Neural cell (in vitro differentiated cells): ENCODE results near the gene PDPN. TPM values are rescaled to one million over a fixed set of nuclear protein-coding genes. Genes with fewer than 3 reads are reported as not detected.

ENCODE experiments used
- H2AFZ ChIP-seq: fragments of 200-600, 300-800 bp; sonication (generic), shearing (Covaris generic); 2 replicates; pipeline ENCODE4 v1.6.0; 2014; ENCODE audit warnings: low read depth, mild to moderate bottlenecking, antibody characterized with exemption, low read length, moderate library complexity
- H3F3A ChIP-seq: fragments of 200-600 bp; shearing (Covaris generic); 2 replicates; pipeline ENCODE4 v1.6.1; 2016; ENCODE audit warnings: mild to moderate bottlenecking, moderate library complexity, mixed read lengths, antibody characterized with exemption, low read length; ENCODE audit not compliant: insufficient read depth, poor library complexity, severe bottlenecking
- H3K27ac ChIP-seq: fragments of 200-600, 300-800 bp; sonication (generic), shearing (Covaris generic); 2 replicates; pipeline ENCODE4 v1.5.1; 2014; ENCODE audit warnings: mild to moderate bottlenecking, low read length, moderate library complexity
- H3K27me3 ChIP-seq: fragments of 300-800, 200-600 bp; sonication (generic), shearing (Covaris generic); 2 replicates; pipeline ENCODE4 v1.6.0; 2014; ENCODE audit warnings: mild to moderate bottlenecking, low read depth, low read length, moderate library complexity; ENCODE audit not compliant: insufficient read depth
- H3K36me3 ChIP-seq: fragments of 300-800, 200-600 bp; sonication (generic), shearing (Covaris generic); 2 replicates; pipeline ENCODE4 v1.5.1; 2014; ENCODE audit warnings: mild to moderate bottlenecking, antibody characterized with exemption, low read length, moderate library complexity; ENCODE audit not compliant: insufficient read depth
- H3K4me2 ChIP-seq: fragments of 300-800, 200-600 bp; sonication (generic), shearing (Covaris generic); 2 replicates; pipeline ENCODE4 v1.6.0; 2014; ENCODE audit warnings: mild to moderate bottlenecking, low read length
- H3K4me3 ChIP-seq: fragments of 300-800, 200-600 bp; sonication (generic), shearing (Covaris generic); 2 replicates; pipeline ENCODE4 v1.5.1; 2014; ENCODE audit warnings: mild to moderate bottlenecking, low read length, moderate library complexity
- H3K79me2 ChIP-seq: fragments of 200-600 bp; shearing (Covaris generic); replicated peaks from 2 replicates; pipeline ENCODE4 v1.6.0; 2014; ENCODE audit warnings: mild to moderate bottlenecking, low read length, moderate library complexity; ENCODE audit not compliant: insufficient read depth
- H3K9ac ChIP-seq: fragments of 300-800, 200-600 bp; sonication (generic), shearing (Covaris generic); 2 replicates; pipeline ENCODE4 v1.6.1; 2016; ENCODE audit warnings: mild to moderate bottlenecking, low read length, mixed read lengths
- H3K9me2 ChIP-seq: fragments of 200-600 bp; shearing (Covaris generic); 2 replicates; pipeline ENCODE4 v1.6.1; 2016; ENCODE audit warnings: mild to moderate bottlenecking, low read length, mixed read lengths; ENCODE audit not compliant: insufficient read depth
- H3K9me3 ChIP-seq: fragments of 200-600, 300-800 bp; sonication (generic), shearing (Covaris generic); 2 replicates; pipeline ENCODE4 v1.6.1; 2016; ENCODE audit warnings: mild to moderate bottlenecking, mixed run types, low read length, moderate library complexity, mixed read lengths
- H4K20me1 ChIP-seq: fragments of 200-600 bp; shearing (Covaris generic); 2 replicates; pipeline ENCODE4 v1.6.1; 2016; ENCODE audit warnings: mild to moderate bottlenecking, mixed run types; ENCODE audit not compliant: insufficient read depth
- EP300 ChIP-seq: fragments of 450-650 bp; conservative IDR thresholded peaks from 2 replicates; pipeline ENCODE4 v1.6.1; 2014; ENCODE audit warnings: antibody characterized with exemption, mild to moderate bottlenecking, moderate library complexity; ENCODE audit not compliant: poor library complexity, severe bottlenecking
- EZH2 ChIP-seq: fragments of 200-600, 300-800 bp; shearing (Covaris generic), sonication (generic); IDR thresholded peaks from 2 replicates; pipeline ENCODE4 v1.6.1; 2014; ENCODE audit warnings: antibody characterized with exemption, low read length, borderline replicate concordance, mild to moderate bottlenecking; ENCODE audit not compliant: insufficient read depth, poor library complexity, severe bottlenecking
- MXI1 ChIP-seq: fragments of 450-650 bp; conservative IDR thresholded peaks from 2 replicates; pipeline ENCODE4 v1.6.1; 2014; ENCODE audit warnings: antibody characterized with exemption, mild to moderate bottlenecking; ENCODE audit not compliant: poor library complexity, severe bottlenecking
- POLR2AphosphoS5 ChIP-seq: IDR thresholded peaks from 2 replicates; pipeline ENCODE4 v1.6.1; 2012
- RAD21 ChIP-seq: fragments of 450-650 bp; conservative IDR thresholded peaks from 2 replicates; pipeline ENCODE4 v1.6.1; 2014; ENCODE audit warnings: antibody characterized with exemption, mild to moderate bottlenecking, moderate library complexity
- SMC3 ChIP-seq: fragments of 450-650 bp; conservative IDR thresholded peaks from 2 replicates; pipeline ENCODE4 v1.6.1; 2014; ENCODE audit warnings: antibody characterized with exemption, mild to moderate bottlenecking, moderate library complexity; ENCODE audit not compliant: poor library complexity
- TAF1 ChIP-seq: IDR thresholded peaks from 2 replicates; pipeline ENCODE4 v1.6.1; 2012; ENCODE audit warnings: low read depth
- polyA plus RNA-seq: library from polyadenylated mRNA; depleted of rRNA; stranded (reverse); fragments of >200 nt; gene quantifications from 2 replicates; pipeline ENCODE4 v1.2.3, GENCODE V29; 2014
- TF ChIP-seq, protein P1 (sequence below): IDR thresholded peaks from 2 replicates; pipeline ENCODE4 v1.6.1; 2012; ENCODE audit warnings: borderline replicate concordance
- TF ChIP-seq, protein P2 (sequence below): fragments of 450-650 bp; IDR thresholded peaks from 2 replicates; pipeline ENCODE4 v1.5.1; 2014; ENCODE audit warnings: antibody characterized with exemption, mild to moderate bottlenecking, moderate library complexity; ENCODE audit not compliant: poor library complexity, severe bottlenecking

Gene PDPN
- polyA plus RNA-seq, 1 donor from 2014 or later, result 0.63 TPM

DNA sequence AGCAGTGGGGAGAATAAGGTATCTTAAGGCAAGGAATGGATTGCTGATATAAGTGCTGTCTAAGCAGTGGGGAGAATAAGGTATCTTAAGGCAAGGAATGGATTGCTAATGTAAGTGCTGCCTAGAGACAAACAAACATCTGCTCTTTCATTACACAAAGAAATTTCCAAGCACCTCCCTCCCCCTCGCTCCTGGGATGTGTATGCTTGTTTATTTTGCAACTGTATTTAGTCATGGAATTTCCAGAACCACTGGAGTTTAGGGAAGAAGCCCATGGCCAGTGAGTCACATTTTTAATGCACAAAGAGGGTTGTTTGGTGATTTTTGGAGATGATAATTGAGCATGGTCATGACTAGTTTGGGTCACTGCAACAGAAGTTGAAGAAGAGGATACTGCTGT lies 21.5 kb downstream of the PDPN start:
- H3K27me3 ChIP-seq, result no peaks in the 10 kb centered on the region
- no peaks in the 10 kb centered on the region for H4K20me1 ChIP-seq
- no peak overlapping the region for H3K27ac ChIP-seq
- H3F3A ChIP-seq, result no peaks in the 10 kb centered on the region
- no peak overlapping the region for H3K4me2 ChIP-seq
- no peak overlapping the region for H3K4me3 ChIP-seq
- H3K79me2 ChIP-seq, result no peaks in the 10 kb centered on the region
- no peak overlapping the region for H3K9ac ChIP-seq
- TF ChIP-seq RAD21 (no peak), SMC3 (no peak), EZH2 (no peak), POLR2AphosphoS5 (no peak), EP300 (no peak), MXI1 (no peak), TAF1 (no peak)
- TF ChIP-seq, protein P1, sequence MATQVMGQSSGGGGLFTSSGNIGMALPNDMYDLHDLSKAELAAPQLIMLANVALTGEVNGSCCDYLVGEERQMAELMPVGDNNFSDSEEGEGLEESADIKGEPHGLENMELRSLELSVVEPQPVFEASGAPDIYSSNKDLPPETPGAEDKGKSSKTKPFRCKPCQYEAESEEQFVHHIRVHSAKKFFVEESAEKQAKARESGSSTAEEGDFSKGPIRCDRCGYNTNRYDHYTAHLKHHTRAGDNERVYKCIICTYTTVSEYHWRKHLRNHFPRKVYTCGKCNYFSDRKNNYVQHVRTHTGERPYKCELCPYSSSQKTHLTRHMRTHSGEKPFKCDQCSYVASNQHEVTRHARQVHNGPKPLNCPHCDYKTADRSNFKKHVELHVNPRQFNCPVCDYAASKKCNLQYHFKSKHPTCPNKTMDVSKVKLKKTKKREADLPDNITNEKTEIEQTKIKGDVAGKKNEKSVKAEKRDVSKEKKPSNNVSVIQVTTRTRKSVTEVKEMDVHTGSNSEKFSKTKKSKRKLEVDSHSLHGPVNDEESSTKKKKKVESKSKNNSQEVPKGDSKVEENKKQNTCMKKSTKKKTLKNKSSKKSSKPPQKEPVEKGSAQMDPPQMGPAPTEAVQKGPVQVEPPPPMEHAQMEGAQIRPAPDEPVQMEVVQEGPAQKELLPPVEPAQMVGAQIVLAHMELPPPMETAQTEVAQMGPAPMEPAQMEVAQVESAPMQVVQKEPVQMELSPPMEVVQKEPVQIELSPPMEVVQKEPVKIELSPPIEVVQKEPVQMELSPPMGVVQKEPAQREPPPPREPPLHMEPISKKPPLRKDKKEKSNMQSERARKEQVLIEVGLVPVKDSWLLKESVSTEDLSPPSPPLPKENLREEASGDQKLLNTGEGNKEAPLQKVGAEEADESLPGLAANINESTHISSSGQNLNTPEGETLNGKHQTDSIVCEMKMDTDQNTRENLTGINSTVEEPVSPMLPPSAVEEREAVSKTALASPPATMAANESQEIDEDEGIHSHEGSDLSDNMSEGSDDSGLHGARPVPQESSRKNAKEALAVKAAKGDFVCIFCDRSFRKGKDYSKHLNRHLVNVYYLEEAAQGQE, result no peak
- TF ChIP-seq, protein P2, sequence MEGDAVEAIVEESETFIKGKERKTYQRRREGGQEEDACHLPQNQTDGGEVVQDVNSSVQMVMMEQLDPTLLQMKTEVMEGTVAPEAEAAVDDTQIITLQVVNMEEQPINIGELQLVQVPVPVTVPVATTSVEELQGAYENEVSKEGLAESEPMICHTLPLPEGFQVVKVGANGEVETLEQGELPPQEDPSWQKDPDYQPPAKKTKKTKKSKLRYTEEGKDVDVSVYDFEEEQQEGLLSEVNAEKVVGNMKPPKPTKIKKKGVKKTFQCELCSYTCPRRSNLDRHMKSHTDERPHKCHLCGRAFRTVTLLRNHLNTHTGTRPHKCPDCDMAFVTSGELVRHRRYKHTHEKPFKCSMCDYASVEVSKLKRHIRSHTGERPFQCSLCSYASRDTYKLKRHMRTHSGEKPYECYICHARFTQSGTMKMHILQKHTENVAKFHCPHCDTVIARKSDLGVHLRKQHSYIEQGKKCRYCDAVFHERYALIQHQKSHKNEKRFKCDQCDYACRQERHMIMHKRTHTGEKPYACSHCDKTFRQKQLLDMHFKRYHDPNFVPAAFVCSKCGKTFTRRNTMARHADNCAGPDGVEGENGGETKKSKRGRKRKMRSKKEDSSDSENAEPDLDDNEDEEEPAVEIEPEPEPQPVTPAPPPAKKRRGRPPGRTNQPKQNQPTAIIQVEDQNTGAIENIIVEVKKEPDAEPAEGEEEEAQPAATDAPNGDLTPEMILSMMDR, result no peak
- no peaks in the 10 kb centered on the region for H3K36me3 ChIP-seq
- H2AFZ ChIP-seq, result no peak overlapping the region
- no peaks in the 10 kb centered on the region for H3K9me2 ChIP-seq
- no peaks in the 10 kb centered on the region for H3K9me3 ChIP-seq

DNA sequence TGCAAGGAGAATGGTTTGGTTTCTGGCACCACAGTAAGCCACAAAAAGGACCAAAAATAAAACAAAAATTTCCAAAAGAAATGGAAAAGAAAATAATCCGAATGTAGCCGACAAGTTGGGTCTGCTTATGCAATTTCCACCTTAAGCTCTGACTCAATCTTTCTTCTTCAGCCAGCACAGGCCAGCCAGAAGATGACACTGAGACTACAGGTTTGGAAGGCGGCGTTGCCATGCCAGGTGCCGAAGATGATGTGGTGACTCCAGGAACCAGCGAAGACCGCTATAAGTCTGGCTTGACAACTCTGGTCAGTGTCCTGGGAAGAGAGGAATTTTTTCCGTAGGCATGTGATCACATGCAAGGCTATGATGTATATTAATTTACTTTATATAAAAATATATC lies 23.4 kb downstream of the PDPN start:
- no peaks in the 10 kb centered on the region for H3K27me3 ChIP-seq
- no peak overlapping the region for H3K4me2 ChIP-seq
- no peak for TF ChIP-seq EZH2
- no peak for TF ChIP-seq POLR2AphosphoS5
- TF ChIP-seq, protein P1, result no peak
- no peak for TF ChIP-seq TAF1
- no peak for TF ChIP-seq MXI1
- TF ChIP-seq, protein P2, result no peak
- TF ChIP-seq SMC3, result no peak
- no peak for TF ChIP-seq RAD21
- no peak for TF ChIP-seq EP300

More for the DNA sequence above, 23.4 kb downstream of the PDPN start:
- no peak overlapping the region for H3K9ac ChIP-seq
- H3K4me3 ChIP-seq, result no peak overlapping the region
- no peak overlapping the region for H2AFZ ChIP-seq
- no peaks in the 10 kb centered on the region for H4K20me1 ChIP-seq
- H3K9me3 ChIP-seq, result no peaks in the 10 kb centered on the region
- H3K36me3 ChIP-seq, result no peaks in the 10 kb centered on the region
- H3F3A ChIP-seq, result no peaks in the 10 kb centered on the region
- no peaks in the 10 kb centered on the region for H3K9me2 ChIP-seq
- no peak overlapping the region for H3K27ac ChIP-seq
- H3K79me2 ChIP-seq, result no peaks in the 10 kb centered on the region
